ENCODE measurements around the gene LRRC4. TPM values are rescaled to one million over a fixed set of nuclear protein-coding genes. Genes with fewer than 3 reads are reported as not detected.

The LRRC4 gene
- total RNA-seq, 1 donor from 2014 or later = 0.16 TPM

DNA sequence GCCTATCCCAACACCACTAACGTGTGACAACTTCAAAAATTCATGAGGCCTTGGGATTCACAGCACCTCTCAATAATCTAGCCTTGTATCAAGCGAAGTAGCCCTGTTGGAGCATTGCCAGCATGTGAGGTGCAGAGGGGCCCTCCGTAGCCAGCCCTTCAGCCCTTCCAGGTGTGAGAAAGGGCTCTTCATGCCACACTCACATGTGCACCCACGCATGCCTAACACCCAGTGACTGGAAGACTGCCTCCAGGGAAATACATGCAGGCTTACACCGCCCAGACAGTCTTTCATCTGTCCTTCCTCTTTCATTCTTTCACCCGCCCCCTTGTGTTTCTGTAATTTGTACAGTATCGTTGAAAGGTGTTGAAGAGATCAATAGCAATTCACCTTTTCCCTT is 26.1 kb downstream of the LRRC4 start:
- POLR2A ChIA-PET = interaction anchor here (1.4 kb wide), 1 partner anchor 205 kb away, joined by 3 read pairs; no protein-coding TSS in a partner anchor
- Mint-ChIP-seq H3K27ac (no peak overlapping the region), H3K9me3 (no peaks in the 10 kb centered on the region), H3K27me3 (no peaks in the 10 kb centered on the region), H3K4me3 (peak overlapping the region; percentile 52), H3K4me1 (peaks cover 55% of the 10 kb centered on the region), H3K36me3 (ENCODE audit: low read depth) (peaks cover 21% of the 10 kb centered on the region)
- peak; percentile 87 for ATAC-seq (ENCODE audit: low read depth)
- DNase-seq = peak; percentile 20
- intact Hi-C loops (cut with micrococcal nuclease) = no loop called here
- CTCF ChIA-PET = interaction anchor here (1.2 kb wide), 1 partner anchor 296 kb away, joined by 5 read pairs; no protein-coding TSS in a partner anchor
- TF ChIP-seq, protein P1, sequence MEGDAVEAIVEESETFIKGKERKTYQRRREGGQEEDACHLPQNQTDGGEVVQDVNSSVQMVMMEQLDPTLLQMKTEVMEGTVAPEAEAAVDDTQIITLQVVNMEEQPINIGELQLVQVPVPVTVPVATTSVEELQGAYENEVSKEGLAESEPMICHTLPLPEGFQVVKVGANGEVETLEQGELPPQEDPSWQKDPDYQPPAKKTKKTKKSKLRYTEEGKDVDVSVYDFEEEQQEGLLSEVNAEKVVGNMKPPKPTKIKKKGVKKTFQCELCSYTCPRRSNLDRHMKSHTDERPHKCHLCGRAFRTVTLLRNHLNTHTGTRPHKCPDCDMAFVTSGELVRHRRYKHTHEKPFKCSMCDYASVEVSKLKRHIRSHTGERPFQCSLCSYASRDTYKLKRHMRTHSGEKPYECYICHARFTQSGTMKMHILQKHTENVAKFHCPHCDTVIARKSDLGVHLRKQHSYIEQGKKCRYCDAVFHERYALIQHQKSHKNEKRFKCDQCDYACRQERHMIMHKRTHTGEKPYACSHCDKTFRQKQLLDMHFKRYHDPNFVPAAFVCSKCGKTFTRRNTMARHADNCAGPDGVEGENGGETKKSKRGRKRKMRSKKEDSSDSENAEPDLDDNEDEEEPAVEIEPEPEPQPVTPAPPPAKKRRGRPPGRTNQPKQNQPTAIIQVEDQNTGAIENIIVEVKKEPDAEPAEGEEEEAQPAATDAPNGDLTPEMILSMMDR (IDR thresholded peaks at IDR 0.05) = no peak

DNA sequence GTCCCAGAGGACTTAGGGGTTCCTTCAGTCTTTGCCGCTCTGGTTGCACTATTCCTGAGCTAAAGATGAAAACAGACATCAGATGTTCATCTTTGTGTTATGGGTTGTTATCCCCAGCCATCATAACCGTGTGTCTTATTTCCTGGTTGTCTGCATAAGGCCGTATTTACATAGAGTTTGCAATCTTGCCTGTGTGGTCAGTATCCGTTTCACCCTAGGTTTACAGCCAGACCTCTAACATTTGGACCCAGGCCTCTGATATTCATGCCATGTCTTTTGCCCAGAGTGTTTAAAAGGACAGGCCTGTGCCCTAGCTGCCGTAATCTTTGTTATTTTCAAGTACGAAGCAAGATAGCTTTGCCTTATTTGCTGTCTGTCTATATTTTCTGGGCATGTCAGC is 26.6 kb downstream of the LRRC4 start:
- peak overlapping the region; percentile 52 for H3K4me3 Mint-ChIP-seq
- peaks cover 57% of the 10 kb centered on the region for H3K4me1 Mint-ChIP-seq
- intact Hi-C loops (cut with micrococcal nuclease) = no loop called here
- no peaks in the 10 kb centered on the region for H3K27me3 Mint-ChIP-seq
- ChIA-PET CTCF (interaction anchor here (1.2 kb wide), 1 partner anchor 295 kb away, joined by 5 read pairs; no protein-coding TSS in a partner anchor), POLR2A (interaction anchor here (1.4 kb wide), 1 partner anchor 205 kb away, joined by 3 read pairs; no protein-coding TSS in a partner anchor)
- DNase-seq = no peak
- TF ChIP-seq, protein P1 (IDR thresholded peaks at IDR 0.05) = no peak
- H3K36me3 Mint-ChIP-seq (ENCODE audit: low read depth) = peaks cover 20% of the 10 kb centered on the region
- H3K27ac Mint-ChIP-seq = no peak overlapping the region
- ATAC-seq (ENCODE audit: low read depth) = no peak
- H3K9me3 Mint-ChIP-seq = no peaks in the 10 kb centered on the region

DNA sequence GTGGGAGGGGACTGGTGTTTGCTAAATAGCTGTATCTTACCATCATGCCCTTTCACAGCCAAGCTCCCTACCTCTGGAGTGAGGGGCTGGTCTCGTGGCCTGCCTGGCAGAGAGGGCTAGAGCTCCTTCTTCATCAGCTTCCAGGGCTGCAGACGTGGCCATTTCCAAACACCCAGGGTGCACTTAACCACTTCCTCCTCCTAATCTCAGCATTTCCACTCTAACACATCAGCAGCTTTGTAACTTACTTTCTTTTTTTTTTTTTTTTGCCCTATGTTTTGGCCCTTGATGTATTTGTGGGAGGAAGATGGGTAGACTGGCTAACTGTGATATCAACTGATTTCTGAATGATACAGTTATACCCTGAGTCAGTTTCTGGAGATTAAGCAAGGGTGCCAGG is 27.4 kb downstream of the LRRC4 start:
- POLR2A ChIA-PET = no interaction called here
- H3K4me3 Mint-ChIP-seq = peak overlapping the region; percentile 5
- H3K4me1 Mint-ChIP-seq = peaks cover 64% of the 10 kb centered on the region
- peak overlapping the region; percentile 6 for H3K27ac Mint-ChIP-seq
- intact Hi-C loops (cut with micrococcal nuclease) = no loop called here
- H3K27me3 Mint-ChIP-seq = no peaks in the 10 kb centered on the region
- DNase-seq = no peak
- ATAC-seq (ENCODE audit: low read depth) = no peak
- CTCF ChIA-PET = no interaction called here
- peaks cover 19% of the 10 kb centered on the region for H3K36me3 Mint-ChIP-seq (ENCODE audit: low read depth)
- no peaks in the 10 kb centered on the region for H3K9me3 Mint-ChIP-seq
- TF ChIP-seq, protein P1 (IDR thresholded peaks at IDR 0.05) = no peak

DNA sequence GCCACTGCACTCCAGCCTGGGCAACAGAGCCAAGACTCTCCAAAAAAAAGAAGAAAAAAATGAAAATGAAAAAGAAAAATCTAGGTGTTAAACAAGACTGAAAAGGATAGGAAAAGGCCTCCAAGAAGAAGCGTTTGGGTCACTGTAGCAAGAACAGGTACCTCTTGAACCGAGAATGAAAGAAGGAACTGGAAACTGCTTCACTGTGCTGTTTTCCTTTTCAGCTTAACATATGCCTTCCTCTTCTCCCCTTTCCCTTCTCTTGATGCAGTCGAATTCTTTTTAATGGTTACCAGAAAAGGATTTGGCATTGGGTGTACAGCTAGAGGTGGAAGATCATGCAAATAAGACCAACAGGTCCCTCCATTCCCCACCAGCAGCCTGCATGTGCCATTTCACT is 28.1 kb downstream of the LRRC4 start:
- Mint-ChIP-seq H3K27ac (peak overlapping the region; percentile 64), H3K36me3 (ENCODE audit: low read depth) (peaks cover 23% of the 10 kb centered on the region), H3K4me3 (peak overlapping the region; percentile 24), H3K9me3 (no peaks in the 10 kb centered on the region), H3K4me1 (peaks cover 64% of the 10 kb centered on the region), H3K27me3 (no peaks in the 10 kb centered on the region)
- ATAC-seq (ENCODE audit: low read depth) (peak; percentile 18), DNase-seq (no peak)
- intact Hi-C loops (cut with micrococcal nuclease) = no loop called here
- ChIA-PET POLR2A (interaction anchor here (0.6 kb wide), 1 partner anchor 133 kb away, joined by 3 read pairs; no protein-coding TSS in a partner anchor), CTCF (no interaction called here)
- TF ChIP-seq, protein P1 (IDR thresholded peaks at IDR 0.05) = no peak

DNA sequence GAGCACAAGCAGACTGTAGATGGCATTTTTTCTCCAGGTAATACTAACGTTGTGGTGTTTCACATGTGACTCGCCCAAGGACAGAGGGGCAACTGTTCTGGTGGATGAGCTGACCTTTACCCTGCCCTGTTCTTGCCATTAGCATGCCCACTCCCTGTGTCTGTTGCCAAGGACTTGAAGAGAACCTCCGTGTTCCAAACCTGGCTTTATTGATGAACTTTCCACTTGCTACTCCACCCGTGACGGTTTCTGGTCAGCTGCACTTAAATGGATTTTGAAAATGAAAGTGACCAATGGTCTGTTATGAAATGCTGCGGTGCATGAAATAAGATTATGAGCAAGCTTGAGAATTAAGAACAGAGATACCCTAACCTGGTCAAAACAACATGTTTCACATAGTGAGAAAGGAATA is 30.4 kb downstream of the LRRC4 start:
- Mint-ChIP-seq H3K36me3 (ENCODE audit: low read depth) (peaks cover 37% of the 10 kb centered on the region), H3K4me3 (no peak overlapping the region), H3K27me3 (no peaks in the 10 kb centered on the region), H3K9me3 (no peaks in the 10 kb centered on the region), H3K27ac (peak overlapping the region; percentile 44), H3K4me1 (peaks cover 60% of the 10 kb centered on the region)
- DNase-seq (no peak), ATAC-seq (ENCODE audit: low read depth) (no peak)
- ChIA-PET CTCF (no interaction called here), POLR2A (no interaction called here)
- TF ChIP-seq, protein P1 (IDR thresholded peaks at IDR 0.05) = no peak
- intact Hi-C loops (cut with micrococcal nuclease) = no loop called here

All from activated B cell treated with CpG ODN at 0.5 μM for 24 hours (primary cell).